Measurements from ENCODE around the gene SECTM1. TPM values are rescaled to one million over a fixed set of nuclear protein-coding genes. Genes with fewer than 3 reads are reported as not detected.

SECTM1 gene
- total RNA-seq, 6 experiments from 2014 or later, result 3.9 to 7.4 (median 5.8) TPM

DNA sequence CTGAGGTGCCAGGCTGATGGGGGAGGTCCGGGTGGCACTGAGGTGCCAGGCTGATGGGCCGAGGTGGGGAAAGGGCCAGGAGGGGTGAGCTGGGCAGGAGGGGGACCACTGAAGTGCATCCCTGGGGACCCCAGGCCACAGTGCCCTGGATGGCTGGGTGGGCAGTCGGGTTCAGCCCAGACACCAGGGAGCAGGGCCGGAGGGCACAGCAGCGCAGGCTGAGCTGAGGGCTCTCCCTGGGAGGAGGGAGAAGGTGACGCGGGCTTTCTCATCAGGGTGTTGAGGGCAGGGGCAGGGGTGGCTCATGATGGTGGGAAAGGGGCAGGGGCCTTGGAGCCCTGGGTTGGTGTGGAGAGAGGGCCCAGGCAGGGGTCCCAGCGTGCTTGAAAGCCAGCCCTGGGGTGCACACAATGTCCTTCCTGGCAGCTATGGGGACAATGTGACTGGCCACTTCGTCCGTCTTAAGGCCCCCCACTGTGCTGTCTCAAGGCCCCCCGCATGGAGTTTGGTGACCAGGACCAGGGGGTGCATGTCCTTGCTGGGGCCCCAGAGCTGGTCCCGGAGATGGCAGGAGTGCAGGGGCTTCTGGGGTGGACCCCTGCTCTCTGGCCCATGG, 32.2 kb downstream of the SECTM1 start:
- Histone ChIP-seq H3K9me3 (no peaks in the 10 kb centered on the region), H3K27me3 (no peaks in the 10 kb centered on the region), H3K36me3 (no peaks in the 10 kb centered on the region), H3K4me1 (peaks cover 0 to 21% (median 7%) of the 10 kb centered on the region in 4 donors), H3K4me3 (no peak overlapping the region), H3K27ac (no peak overlapping the region)
- ATAC-seq (no peak), DNase-seq (peak in 1 of 3 donors; percentile 50)
- intact Hi-C loops (cut with DNase I), result no loop called here
- 100% methylated on average over 2 of the region's 12 CpGs for WGBS (ENCODE audit: insufficient coverage, low coverage, low lambda C conversion rate, missing lambda C conversion rate)
- TF ChIP-seq POLR2A (IDR thresholded peaks at IDR 0.05) (no peak), CTCF (IDR thresholded peaks at IDR 0.05) (no peak)

- Histone ChIP-seq H3K36me3 (no peaks in the 10 kb centered on the region), H3K27ac (no peak overlapping the region), H3K27me3 (no peaks in the 10 kb centered on the region), H3K4me1 (peaks cover 0 to 26% (median 8%) of the 10 kb centered on the region in 4 donors), H3K9me3 (no peaks in the 10 kb centered on the region), H3K4me3 (no peak overlapping the region)
- WGBS (ENCODE audit: insufficient coverage, low coverage, low lambda C conversion rate, missing lambda C conversion rate), result 51% methylated on average over 5 of the region's 21 CpGs
- ATAC-seq (peak in 3 of 4 donors; percentile 7 to 31 (median 8)), DNase-seq (peak; percentile 72 to 79 (median 74))
- intact Hi-C loops (cut with DNase I), result no loop called here
- TF ChIP-seq CTCF (IDR thresholded peaks at IDR 0.05) (peak; percentile 57 to 78 (median 63)), POLR2A (IDR thresholded peaks at IDR 0.05) (no peak)
Measured at GRCh38 chr17:82300707-82301270, 32.8 kb downstream of the SECTM1 start.

DNA sequence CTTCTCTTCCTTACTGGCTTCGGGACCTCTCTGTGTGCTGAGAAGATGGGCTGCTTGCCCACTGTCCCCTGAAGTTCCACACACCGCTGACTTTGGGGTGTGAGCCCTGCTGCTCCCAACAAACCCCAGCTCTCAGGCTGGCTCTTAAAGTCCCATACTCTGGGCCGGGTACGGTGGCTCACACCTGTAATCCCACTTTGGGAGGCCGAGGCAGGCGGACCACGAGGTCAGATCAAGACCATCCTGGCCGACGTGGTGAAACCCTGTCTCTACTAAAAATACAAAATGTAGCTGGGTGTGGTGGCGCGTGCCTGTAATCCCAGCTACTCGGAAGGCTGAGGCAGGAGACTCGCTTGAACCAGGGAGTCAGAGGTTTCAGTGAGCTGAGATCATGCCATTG, 33.3 kb downstream of the SECTM1 start:
- Histone ChIP-seq H3K9me3 (no peaks in the 10 kb centered on the region), H3K27me3 (no peaks in the 10 kb centered on the region), H3K4me3 (no peak overlapping the region), H3K27ac (no peak overlapping the region), H3K4me1 (peaks cover 0 to 31% (median 9%) of the 10 kb centered on the region in 4 donors), H3K36me3 (no peaks in the 10 kb centered on the region)
- 83% methylated on average over 8 of the region's 13 CpGs for WGBS (ENCODE audit: insufficient coverage, low coverage, low lambda C conversion rate, missing lambda C conversion rate)
- DNase-seq (no peak), ATAC-seq (no peak)
- intact Hi-C loops (cut with DNase I), result no loop called here
- TF ChIP-seq POLR2A (IDR thresholded peaks at IDR 0.05) (no peak), CTCF (IDR thresholded peaks at IDR 0.05) (no peak)

DNA sequence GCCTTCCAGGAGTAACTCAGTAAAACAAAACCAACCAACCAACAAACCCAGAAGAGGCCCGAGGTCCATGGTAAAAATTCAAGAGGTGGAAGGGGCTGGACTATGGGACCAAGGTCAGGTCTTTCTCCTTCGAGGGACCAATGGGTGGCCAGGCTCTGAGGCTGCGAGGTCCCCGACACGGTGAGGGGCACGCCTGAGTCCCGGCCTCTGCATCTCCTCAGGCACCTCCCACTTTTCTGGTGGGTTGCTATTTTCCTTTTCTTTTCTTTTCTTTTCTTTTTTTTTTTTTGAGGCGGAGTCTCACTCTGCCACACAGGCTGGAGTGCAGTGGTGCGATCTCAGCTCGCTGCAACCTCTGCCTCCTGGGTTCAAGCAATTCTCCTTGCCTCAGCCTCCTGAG, 34.1 kb downstream of the SECTM1 start:
- 100% methylated on average over 1 of the region's 10 CpGs for WGBS (ENCODE audit: insufficient coverage, low coverage, low lambda C conversion rate, missing lambda C conversion rate)
- DNase-seq, result no peak

More for the DNA sequence above, 34.1 kb downstream of the SECTM1 start:
- no peak overlapping the region for H3K4me3 ChIP-seq
- no peak for ATAC-seq
- TF ChIP-seq POLR2A (IDR thresholded peaks at IDR 0.05) (no peak), CTCF (IDR thresholded peaks at IDR 0.05) (no peak)
- H3K4me1 ChIP-seq, result peaks cover 0 to 34% (median 10%) of the 10 kb centered on the region in 4 donors
- H3K9me3 ChIP-seq, result no peaks in the 10 kb centered on the region
- no peaks in the 10 kb centered on the region for H3K36me3 ChIP-seq
- H3K27me3 ChIP-seq, result no peaks in the 10 kb centered on the region
- no peak overlapping the region for H3K27ac ChIP-seq
- intact Hi-C loops (cut with DNase I), result no loop called here

Data from right lobe of liver (tissue), 6 donors.